HCT116 (cell line): ENCODE data around the gene MECP2.

Experiments
- EZH2 ChIP-seq: fragments of 200-600 bp; sonication (generic); IDR thresholded peaks from 2 replicates; pipeline ENCODE4 v1.6.1; 2017; ENCODE audit warnings: antibody characterized with exemption, mixed run types
- EZH2phosphoT487 ChIP-seq: fragments of 200-600 bp; IDR thresholded peaks from 2 replicates; pipeline ENCODE4 v1.6.1; 2018; ENCODE audit warnings: antibody characterized with exemption, borderline replicate concordance
- FOSL1 ChIP-seq: IDR thresholded peaks from 2 replicates; pipeline ENCODE4 v1.6.1; 2012; ENCODE audit warnings: low read depth
- JUND ChIP-seq: IDR thresholded peaks from 2 replicates; pipeline ENCODE4 v1.6.1; 2012
- MAX ChIP-seq: IDR thresholded peaks from 2 replicates; pipeline ENCODE4 v1.6.1; 2012
- POLR2A ChIP-seq: IDR thresholded peaks from 2 replicates; pipeline ENCODE4 v1.7.0; 2011; ENCODE audit warnings: borderline replicate concordance; ENCODE audit not compliant: insufficient read depth, insufficient read length; ENCODE audit errors: extremely low read depth
- POLR2AphosphoS5 ChIP-seq: IDR thresholded peaks from 2 replicates; pipeline ENCODE4 v1.6.1; 2011; ENCODE audit warnings: mild to moderate bottlenecking, low read depth, low read length, moderate library complexity
- RAD21 ChIP-seq: IDR thresholded peaks from 2 replicates; pipeline ENCODE4 v1.6.1; 2012; ENCODE audit warnings: low read depth, mild to moderate bottlenecking
- TCF7L2 ChIP-seq: IDR thresholded peaks from 2 replicates; pipeline ENCODE4 v1.7.0; 2011; ENCODE audit warnings: borderline replicate concordance, inconsistent platforms; ENCODE audit not compliant: insufficient read depth, insufficient read length; ENCODE audit errors: extremely low read depth
- ZFX ChIP-seq: fragments of 450-650 bp; IDR thresholded peaks from 2 replicates; pipeline ENCODE4 v1.6.1; 2017
- ZNF274 ChIP-seq: fragments of 200-500 bp; sonication (Bioruptor generic); IDR thresholded peaks from 2 replicates; pipeline ENCODE4 v1.6.1; 2014; ENCODE audit warnings: mild to moderate bottlenecking, low read depth, low read length, inconsistent platforms
- TF ChIP-seq, protein P1 (sequence below), 3 experiments: fragments of 200-600 bp in 1 of 3; sonication (generic) in 1 of 3; IDR thresholded peaks in 2 of 3; conservative IDR thresholded peaks in 1 of 3; 2 replicates each; pipeline ENCODE4 v1.5.1; 2012 to 2017; ENCODE audit warnings: low read depth in 2 of 3, low read length in 2 of 3, antibody characterized with exemption in 1 of 3, borderline replicate concordance in 1 of 3, control low read depth in 1 of 3, mild to moderate bottlenecking in 1 of 3, mixed read lengths in 1 of 3, mixed run types in 1 of 3, moderate library complexity in 1 of 3; ENCODE audit not compliant: insufficient read depth in 1 of 3
- TF ChIP-seq, protein P2 (sequence below): IDR thresholded peaks from 2 replicates; pipeline ENCODE4 v1.6.1; 2011; ENCODE audit warnings: mild to moderate bottlenecking, low read length, moderate library complexity; ENCODE audit not compliant: insufficient replicate concordance; ENCODE audit errors: extremely low read depth
- TF ChIP-seq, protein P3 (sequence below): IDR thresholded peaks from 2 replicates; pipeline ENCODE4 v1.6.1; 2012; ENCODE audit warnings: low read depth

- TF ChIP-seq JUND (no peak), POLR2A (no peak), POLR2AphosphoS5 (no peak), RAD21 (no peak), TCF7L2 (no peak), ZNF274 (no peak), ZFX (no peak), MAX (no peak), EZH2 (no peak), EZH2phosphoT487 (no peak), FOSL1 (no peak)
- TF ChIP-seq, protein P1, sequence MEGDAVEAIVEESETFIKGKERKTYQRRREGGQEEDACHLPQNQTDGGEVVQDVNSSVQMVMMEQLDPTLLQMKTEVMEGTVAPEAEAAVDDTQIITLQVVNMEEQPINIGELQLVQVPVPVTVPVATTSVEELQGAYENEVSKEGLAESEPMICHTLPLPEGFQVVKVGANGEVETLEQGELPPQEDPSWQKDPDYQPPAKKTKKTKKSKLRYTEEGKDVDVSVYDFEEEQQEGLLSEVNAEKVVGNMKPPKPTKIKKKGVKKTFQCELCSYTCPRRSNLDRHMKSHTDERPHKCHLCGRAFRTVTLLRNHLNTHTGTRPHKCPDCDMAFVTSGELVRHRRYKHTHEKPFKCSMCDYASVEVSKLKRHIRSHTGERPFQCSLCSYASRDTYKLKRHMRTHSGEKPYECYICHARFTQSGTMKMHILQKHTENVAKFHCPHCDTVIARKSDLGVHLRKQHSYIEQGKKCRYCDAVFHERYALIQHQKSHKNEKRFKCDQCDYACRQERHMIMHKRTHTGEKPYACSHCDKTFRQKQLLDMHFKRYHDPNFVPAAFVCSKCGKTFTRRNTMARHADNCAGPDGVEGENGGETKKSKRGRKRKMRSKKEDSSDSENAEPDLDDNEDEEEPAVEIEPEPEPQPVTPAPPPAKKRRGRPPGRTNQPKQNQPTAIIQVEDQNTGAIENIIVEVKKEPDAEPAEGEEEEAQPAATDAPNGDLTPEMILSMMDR (IDR thresholded peaks at IDR 0.05 in 2 of 3, conservative IDR thresholded peaks at IDR 0.05 in 1 of 3; ENCODE audit: borderline replicate concordance in 1 of 3, insufficient read depth in 1 of 3, low read depth in 2 of 3, low read length in 2 of 3): no peak
- TF ChIP-seq, protein P2, sequence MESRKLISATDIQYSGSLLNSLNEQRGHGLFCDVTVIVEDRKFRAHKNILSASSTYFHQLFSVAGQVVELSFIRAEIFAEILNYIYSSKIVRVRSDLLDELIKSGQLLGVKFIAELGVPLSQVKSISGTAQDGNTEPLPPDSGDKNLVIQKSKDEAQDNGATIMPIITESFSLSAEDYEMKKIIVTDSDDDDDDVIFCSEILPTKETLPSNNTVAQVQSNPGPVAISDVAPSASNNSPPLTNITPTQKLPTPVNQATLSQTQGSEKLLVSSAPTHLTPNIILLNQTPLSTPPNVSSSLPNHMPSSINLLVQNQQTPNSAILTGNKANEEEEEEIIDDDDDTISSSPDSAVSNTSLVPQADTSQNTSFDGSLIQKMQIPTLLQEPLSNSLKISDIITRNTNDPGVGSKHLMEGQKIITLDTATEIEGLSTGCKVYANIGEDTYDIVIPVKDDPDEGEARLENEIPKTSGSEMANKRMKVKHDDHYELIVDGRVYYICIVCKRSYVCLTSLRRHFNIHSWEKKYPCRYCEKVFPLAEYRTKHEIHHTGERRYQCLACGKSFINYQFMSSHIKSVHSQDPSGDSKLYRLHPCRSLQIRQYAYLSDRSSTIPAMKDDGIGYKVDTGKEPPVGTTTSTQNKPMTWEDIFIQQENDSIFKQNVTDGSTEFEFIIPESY: no peak
- TF ChIP-seq, protein P3, sequence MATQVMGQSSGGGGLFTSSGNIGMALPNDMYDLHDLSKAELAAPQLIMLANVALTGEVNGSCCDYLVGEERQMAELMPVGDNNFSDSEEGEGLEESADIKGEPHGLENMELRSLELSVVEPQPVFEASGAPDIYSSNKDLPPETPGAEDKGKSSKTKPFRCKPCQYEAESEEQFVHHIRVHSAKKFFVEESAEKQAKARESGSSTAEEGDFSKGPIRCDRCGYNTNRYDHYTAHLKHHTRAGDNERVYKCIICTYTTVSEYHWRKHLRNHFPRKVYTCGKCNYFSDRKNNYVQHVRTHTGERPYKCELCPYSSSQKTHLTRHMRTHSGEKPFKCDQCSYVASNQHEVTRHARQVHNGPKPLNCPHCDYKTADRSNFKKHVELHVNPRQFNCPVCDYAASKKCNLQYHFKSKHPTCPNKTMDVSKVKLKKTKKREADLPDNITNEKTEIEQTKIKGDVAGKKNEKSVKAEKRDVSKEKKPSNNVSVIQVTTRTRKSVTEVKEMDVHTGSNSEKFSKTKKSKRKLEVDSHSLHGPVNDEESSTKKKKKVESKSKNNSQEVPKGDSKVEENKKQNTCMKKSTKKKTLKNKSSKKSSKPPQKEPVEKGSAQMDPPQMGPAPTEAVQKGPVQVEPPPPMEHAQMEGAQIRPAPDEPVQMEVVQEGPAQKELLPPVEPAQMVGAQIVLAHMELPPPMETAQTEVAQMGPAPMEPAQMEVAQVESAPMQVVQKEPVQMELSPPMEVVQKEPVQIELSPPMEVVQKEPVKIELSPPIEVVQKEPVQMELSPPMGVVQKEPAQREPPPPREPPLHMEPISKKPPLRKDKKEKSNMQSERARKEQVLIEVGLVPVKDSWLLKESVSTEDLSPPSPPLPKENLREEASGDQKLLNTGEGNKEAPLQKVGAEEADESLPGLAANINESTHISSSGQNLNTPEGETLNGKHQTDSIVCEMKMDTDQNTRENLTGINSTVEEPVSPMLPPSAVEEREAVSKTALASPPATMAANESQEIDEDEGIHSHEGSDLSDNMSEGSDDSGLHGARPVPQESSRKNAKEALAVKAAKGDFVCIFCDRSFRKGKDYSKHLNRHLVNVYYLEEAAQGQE: no peak
Measured at GRCh38 chrX:154040863-154041262, 56.7 kb downstream of the MECP2 start.
